ENCODE results near the gene SYNE1.

Gene SYNE1

DNA sequence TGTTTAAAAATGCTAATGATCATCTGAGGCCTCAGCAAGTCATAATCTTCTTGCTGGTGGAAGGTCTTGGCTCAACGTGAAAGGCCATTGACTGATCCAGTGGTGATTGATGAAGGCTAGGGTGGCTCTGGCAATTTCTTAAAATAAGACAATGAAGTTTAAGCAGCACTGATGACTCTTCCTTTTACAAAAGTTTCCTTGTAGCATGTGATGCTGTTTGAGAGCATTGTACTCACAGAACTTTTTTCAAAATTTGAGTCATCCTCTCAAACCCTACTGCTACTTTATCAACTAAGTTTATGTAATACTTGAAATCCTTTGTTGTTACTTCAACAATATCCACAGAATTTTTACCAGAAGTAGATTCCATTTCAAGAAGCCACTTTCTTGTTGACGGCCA lies 447.4 kb downstream of the SYNE1 start:
- H3K27ac ChIP-seq, result no peak overlapping the region
- no peaks in the 10 kb centered on the region for H3K9me3 ChIP-seq (ENCODE audit: severe bottlenecking)
- no peak overlapping the region for H3K4me3 ChIP-seq (ENCODE audit: low read depth, low read length)
- no peak for DNase-seq
- H3K36me3 ChIP-seq, result no peaks in the 10 kb centered on the region
- TF ChIP-seq, protein P1, sequence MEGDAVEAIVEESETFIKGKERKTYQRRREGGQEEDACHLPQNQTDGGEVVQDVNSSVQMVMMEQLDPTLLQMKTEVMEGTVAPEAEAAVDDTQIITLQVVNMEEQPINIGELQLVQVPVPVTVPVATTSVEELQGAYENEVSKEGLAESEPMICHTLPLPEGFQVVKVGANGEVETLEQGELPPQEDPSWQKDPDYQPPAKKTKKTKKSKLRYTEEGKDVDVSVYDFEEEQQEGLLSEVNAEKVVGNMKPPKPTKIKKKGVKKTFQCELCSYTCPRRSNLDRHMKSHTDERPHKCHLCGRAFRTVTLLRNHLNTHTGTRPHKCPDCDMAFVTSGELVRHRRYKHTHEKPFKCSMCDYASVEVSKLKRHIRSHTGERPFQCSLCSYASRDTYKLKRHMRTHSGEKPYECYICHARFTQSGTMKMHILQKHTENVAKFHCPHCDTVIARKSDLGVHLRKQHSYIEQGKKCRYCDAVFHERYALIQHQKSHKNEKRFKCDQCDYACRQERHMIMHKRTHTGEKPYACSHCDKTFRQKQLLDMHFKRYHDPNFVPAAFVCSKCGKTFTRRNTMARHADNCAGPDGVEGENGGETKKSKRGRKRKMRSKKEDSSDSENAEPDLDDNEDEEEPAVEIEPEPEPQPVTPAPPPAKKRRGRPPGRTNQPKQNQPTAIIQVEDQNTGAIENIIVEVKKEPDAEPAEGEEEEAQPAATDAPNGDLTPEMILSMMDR (IDR thresholded peaks at IDR 0.05; ENCODE audit: low read depth, low read length), result no peak
- no peaks in the 10 kb centered on the region for H3K27me3 ChIP-seq (ENCODE audit: insufficient read depth, low read depth, severe bottlenecking)

DNA sequence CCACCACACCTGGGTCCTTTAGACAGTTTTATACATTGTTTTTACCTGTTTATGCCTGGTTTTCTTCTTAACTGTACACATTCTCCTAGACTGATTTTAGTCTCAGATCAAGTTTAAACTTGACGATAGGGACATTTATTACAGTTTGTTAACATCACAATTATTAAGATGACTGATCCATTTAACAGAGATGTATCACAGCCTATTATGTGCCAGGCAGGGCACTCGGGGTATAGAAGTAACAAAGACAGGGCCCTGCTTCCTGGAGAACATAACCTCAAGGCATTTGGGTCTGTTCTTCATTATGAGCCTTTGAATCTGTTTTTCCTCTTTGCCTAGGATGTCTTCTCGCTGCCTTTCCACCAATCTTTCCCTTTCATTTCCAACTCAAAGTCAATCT lies 449.2 kb downstream of the SYNE1 start:
- Histone ChIP-seq H3K36me3 (no peaks in the 10 kb centered on the region), H3K4me3 (ENCODE audit: low read depth, low read length) (no peak overlapping the region), H3K27ac (no peak overlapping the region), H3K9me3 (ENCODE audit: severe bottlenecking) (no peaks in the 10 kb centered on the region), H3K27me3 (ENCODE audit: insufficient read depth, low read depth, severe bottlenecking) (no peaks in the 10 kb centered on the region)
- no peak for DNase-seq
- TF ChIP-seq, protein P1 (IDR thresholded peaks at IDR 0.05; ENCODE audit: low read depth, low read length), result no peak

DNA sequence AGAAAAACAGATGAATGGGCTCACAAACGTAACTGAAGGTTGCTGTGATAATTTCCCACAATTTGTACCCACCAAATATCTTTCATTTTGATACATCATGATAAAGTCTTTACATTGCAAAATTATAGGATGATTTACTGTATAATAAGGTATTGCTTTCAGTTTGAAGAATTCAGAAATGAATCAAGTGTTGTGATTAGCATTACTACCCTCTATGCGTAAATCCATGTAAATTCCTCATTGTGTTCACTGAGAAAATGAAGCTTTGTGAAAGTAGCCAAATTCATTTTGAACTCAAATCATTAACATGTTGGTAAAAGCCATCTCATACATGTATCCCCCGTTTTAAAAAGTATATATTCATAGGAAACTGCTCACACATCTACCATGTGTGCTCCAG lies 450.3 kb downstream of the SYNE1 start:
- TF ChIP-seq, protein P1 (IDR thresholded peaks at IDR 0.05; ENCODE audit: low read depth, low read length), result no peak

DNA sequence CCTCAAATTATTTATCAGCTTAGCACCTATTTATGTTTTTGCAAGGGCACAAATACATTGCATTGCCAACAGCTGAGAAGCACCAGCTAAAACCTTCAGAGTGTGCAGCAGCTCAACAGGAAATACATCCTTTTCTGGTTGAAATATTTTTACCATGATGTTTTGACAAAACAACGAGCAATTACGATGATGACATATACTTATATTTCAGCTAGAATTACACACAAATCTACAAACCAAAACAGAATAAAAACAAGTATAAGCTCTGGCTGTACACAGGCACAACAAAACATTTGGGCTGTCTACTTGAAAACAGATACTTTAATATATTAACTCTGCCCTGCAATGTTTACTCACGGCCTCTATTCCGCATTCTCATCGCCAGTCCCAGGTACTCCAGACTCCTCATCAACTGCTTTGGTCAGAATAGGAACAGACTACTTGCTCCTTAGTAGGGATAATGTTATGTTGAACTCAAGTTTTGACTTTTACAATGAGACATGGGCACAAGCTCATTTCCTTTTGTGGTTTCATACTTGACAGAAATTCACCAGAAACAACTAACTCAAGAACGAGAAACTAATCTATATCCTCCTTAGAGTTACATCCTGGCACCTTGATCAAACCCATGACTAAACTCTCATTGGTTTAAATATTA lies 452.1 kb downstream of the SYNE1 start:
- no peak overlapping the region for H3K4me3 ChIP-seq (ENCODE audit: low read depth, low read length)
- no peak overlapping the region for H3K27ac ChIP-seq
- no peaks in the 10 kb centered on the region for H3K9me3 ChIP-seq (ENCODE audit: severe bottlenecking)
- H3K36me3 ChIP-seq, result no peaks in the 10 kb centered on the region
- no peaks in the 10 kb centered on the region for H3K27me3 ChIP-seq (ENCODE audit: insufficient read depth, low read depth, severe bottlenecking)
- TF ChIP-seq, protein P1 (IDR thresholded peaks at IDR 0.05; ENCODE audit: low read depth, low read length), result no peak
- no peak for DNase-seq

More for the DNA sequence above, 450.3 kb downstream of the SYNE1 start:
- H3K27ac ChIP-seq, result no peak overlapping the region
- H3K4me3 ChIP-seq (ENCODE audit: low read depth, low read length), result no peak overlapping the region
- DNase-seq, result no peak
- H3K36me3 ChIP-seq, result no peaks in the 10 kb centered on the region
- H3K9me3 ChIP-seq (ENCODE audit: severe bottlenecking), result no peaks in the 10 kb centered on the region
- no peaks in the 10 kb centered on the region for H3K27me3 ChIP-seq (ENCODE audit: insufficient read depth, low read depth, severe bottlenecking)

- no peaks in the 10 kb centered on the region for H3K9me3 ChIP-seq (ENCODE audit: severe bottlenecking)
- TF ChIP-seq, protein P1 (IDR thresholded peaks at IDR 0.05; ENCODE audit: low read depth, low read length), result no peak
- H3K36me3 ChIP-seq, result no peaks in the 10 kb centered on the region
- H3K27me3 ChIP-seq (ENCODE audit: insufficient read depth, low read depth, severe bottlenecking), result no peaks in the 10 kb centered on the region
- no peak for DNase-seq
- H3K27ac ChIP-seq, result no peak overlapping the region
- H3K4me3 ChIP-seq (ENCODE audit: low read depth, low read length), result no peak overlapping the region
Observed at GRCh38 chr6:152184573-152184916, 452.6 kb downstream of the SYNE1 start.

DNA sequence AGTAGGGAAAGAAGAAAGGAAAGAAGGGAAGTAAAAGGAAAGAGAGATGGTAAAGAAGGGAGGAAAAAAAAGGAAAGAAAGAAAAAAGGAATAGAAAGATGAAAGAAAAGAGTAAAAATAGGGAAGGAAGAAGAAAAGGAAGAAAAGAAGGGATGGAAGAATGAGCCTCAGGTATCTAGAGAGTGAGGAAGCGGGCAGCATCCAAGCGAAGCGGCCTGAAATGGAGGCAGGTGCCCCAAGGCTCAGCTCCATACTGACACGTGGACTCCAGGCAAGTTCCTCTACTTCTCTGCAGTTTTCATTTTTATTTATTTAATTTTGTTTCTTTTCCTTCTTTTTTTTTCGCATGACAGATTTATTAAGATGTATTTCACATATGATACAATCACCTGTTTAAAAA lies 456.6 kb downstream of the SYNE1 start:
- H3K4me3 ChIP-seq (ENCODE audit: low read depth, low read length), result no peak overlapping the region
- no peak for DNase-seq
- no peaks in the 10 kb centered on the region for H3K9me3 ChIP-seq (ENCODE audit: severe bottlenecking)
- no peaks in the 10 kb centered on the region for H3K36me3 ChIP-seq
- H3K27me3 ChIP-seq (ENCODE audit: insufficient read depth, low read depth, severe bottlenecking), result no peaks in the 10 kb centered on the region
- H3K27ac ChIP-seq, result no peak overlapping the region
- TF ChIP-seq, protein P1 (IDR thresholded peaks at IDR 0.05; ENCODE audit: low read depth, low read length), result no peak

All from WERI-Rb-1 (cell line).